Neural progenitor cell (in vitro differentiated cells): ENCODE results near the gene OMG. TPM values are rescaled to one million over a fixed set of nuclear protein-coding genes. Genes with fewer than 3 reads are reported as not detected.

Experiments used
- DNase-seq: peaks from one replicate; pipeline ENCODE4 v3.0.0-alpha.2; 2016; ENCODE audit warnings: low spot score
- H2AFZ ChIP-seq: fragments of 200-600 bp; sonication (generic); replicated peaks from 2 replicates; pipeline ENCODE4 v1.6.1; 2016; ENCODE audit warnings: antibody characterized with exemption
- H3F3A ChIP-seq: fragments of 200-600 bp; sonication (generic); 2 replicates; pipeline ENCODE4 v1.6.1; 2016; ENCODE audit warnings: antibody characterized with exemption, low read depth
- H3K27ac ChIP-seq: fragments of 200-600 bp; sonication (generic); 2 replicates; pipeline ENCODE4 v1.5.1; 2016; ENCODE audit warnings: mild to moderate bottlenecking
- H3K27me3 ChIP-seq: fragments of 200-600 bp; sonication (generic); 2 replicates; pipeline ENCODE4 v1.6.1; 2016; ENCODE audit warnings: mild to moderate bottlenecking, moderate library complexity
- H3K36me3 ChIP-seq: fragments of 200-600 bp; sonication (generic); 2 replicates; pipeline ENCODE4 v1.5.1; 2016
- H3K4me1 ChIP-seq: fragments of 200-600 bp; sonication (generic); 2 replicates; pipeline ENCODE4 v1.6.1; 2016; ENCODE audit warnings: mixed run types
- H3K4me2 ChIP-seq: fragments of 200-600 bp; sonication (generic); 2 replicates; pipeline ENCODE4 v1.6.1; 2016
- H3K4me3 ChIP-seq: fragments of 200-600 bp; sonication (generic); 2 replicates; pipeline ENCODE4 v1.5.1; 2016
- H3K79me2 ChIP-seq: fragments of 200-600 bp; sonication (generic); 2 replicates; pipeline ENCODE4 v1.6.1; 2016; ENCODE audit warnings: low read depth
- H3K9ac ChIP-seq: fragments of 200-600 bp; sonication (generic); 2 replicates; pipeline ENCODE4 v1.6.1; 2016
- H3K9me3 ChIP-seq: fragments of 200-600 bp; sonication (generic); 2 replicates; pipeline ENCODE4 v1.5.1; 2016; ENCODE audit warnings: low read depth
- H4K20me1 ChIP-seq: fragments of 200-600 bp; sonication (generic); 2 replicates; pipeline ENCODE4 v1.6.1; 2016; ENCODE audit warnings: low read depth
- H3K27ac Mint-ChIP-seq: 3 replicates; pipeline ENCODE4 v1.8.0; 2021; ENCODE audit warnings: mixed read lengths
- H3K27me3 Mint-ChIP-seq: 2 replicates; pipeline ENCODE4 v1.8.0; 2022; ENCODE audit warnings: low read depth, mild to moderate bottlenecking, inconsistent platforms, moderate library complexity, mixed read lengths; ENCODE audit not compliant: insufficient read depth
- H3K36me3 Mint-ChIP-seq: 3 replicates; pipeline ENCODE4 v1.8.0; 2021; ENCODE audit warnings: mixed read lengths
- H3K4me1 Mint-ChIP-seq: 3 replicates; pipeline ENCODE4 v1.8.0; 2021; ENCODE audit warnings: mixed read lengths
- H3K4me3 Mint-ChIP-seq: 3 replicates; pipeline ENCODE4 v1.8.0; 2021; ENCODE audit warnings: mild to moderate bottlenecking, moderate library complexity, mixed read lengths
- H3K9me3 Mint-ChIP-seq: 3 replicates; pipeline ENCODE4 v1.8.0; 2020; ENCODE audit warnings: mixed read lengths
- EZH2 ChIP-seq: fragments of 200-600 bp; sonication (generic); IDR thresholded peaks from 2 replicates; pipeline ENCODE4 v1.6.1; 2017; ENCODE audit warnings: antibody characterized with exemption, mild to moderate bottlenecking, moderate library complexity
- EZH2phosphoT487 ChIP-seq: fragments of 200-600 bp; sonication (generic); IDR thresholded peaks from 2 replicates; pipeline ENCODE4 v1.6.1; 2017; ENCODE audit warnings: antibody characterized with exemption
- total RNA-seq: library from RNA; depleted of rRNA; stranded (reverse); fragments of >200 nt; gene quantifications from 2 replicates; pipeline ENCODE4 v1.2.3, GENCODE V29; 2015; ENCODE audit warnings: low replicate concordance
- TF ChIP-seq, protein P1 (sequence below): fragments of 200-600 bp; sonication (generic); IDR thresholded peaks from 2 replicates; pipeline ENCODE4 v1.5.1; 2017; ENCODE audit warnings: antibody characterized with exemption, mild to moderate bottlenecking

Gene OMG
- total RNA-seq, 1 donor from 2014 or later: not detected

DNA sequence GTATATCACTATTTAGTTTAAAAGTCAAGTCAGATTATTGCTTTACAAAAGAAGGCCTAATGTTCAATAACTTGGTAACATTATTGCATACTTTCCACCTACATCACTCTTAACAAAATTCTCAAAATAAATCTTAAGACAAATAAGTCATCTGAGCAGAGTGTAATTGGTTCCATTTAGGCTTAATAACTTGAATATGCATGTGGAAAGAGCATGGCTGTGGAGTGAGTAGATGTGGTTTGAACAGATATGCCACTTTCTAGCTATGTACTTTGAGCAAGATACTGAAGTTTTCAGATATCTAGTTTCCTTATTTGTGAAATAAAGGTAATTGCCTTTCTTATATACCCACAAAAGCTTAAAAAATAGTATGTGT is 31.1 kb upstream of the OMG start:
- H2AFZ ChIP-seq: no peak overlapping the region
- no peaks in the 10 kb centered on the region for H3F3A ChIP-seq
- peaks cover 15% of the 10 kb centered on the region for H3K36me3 Mint-ChIP-seq
- no peaks in the 10 kb centered on the region for H3K4me1 ChIP-seq
- H3K9me3 ChIP-seq: no peaks in the 10 kb centered on the region
- H3K79me2 ChIP-seq: no peaks in the 10 kb centered on the region
- H3K27ac ChIP-seq: no peak overlapping the region
- H3K4me2 ChIP-seq: no peak overlapping the region
- H3K27ac Mint-ChIP-seq: no peak overlapping the region
- no peaks in the 10 kb centered on the region for H3K27me3 ChIP-seq
- H3K4me3 Mint-ChIP-seq: no peak overlapping the region
- no peak overlapping the region for H3K9ac ChIP-seq
- no peak overlapping the region for H3K4me3 ChIP-seq
- no peaks in the 10 kb centered on the region for H3K9me3 Mint-ChIP-seq
- no peaks in the 10 kb centered on the region for H3K27me3 Mint-ChIP-seq
- no peaks in the 10 kb centered on the region for H4K20me1 ChIP-seq
- TF ChIP-seq, protein P1, sequence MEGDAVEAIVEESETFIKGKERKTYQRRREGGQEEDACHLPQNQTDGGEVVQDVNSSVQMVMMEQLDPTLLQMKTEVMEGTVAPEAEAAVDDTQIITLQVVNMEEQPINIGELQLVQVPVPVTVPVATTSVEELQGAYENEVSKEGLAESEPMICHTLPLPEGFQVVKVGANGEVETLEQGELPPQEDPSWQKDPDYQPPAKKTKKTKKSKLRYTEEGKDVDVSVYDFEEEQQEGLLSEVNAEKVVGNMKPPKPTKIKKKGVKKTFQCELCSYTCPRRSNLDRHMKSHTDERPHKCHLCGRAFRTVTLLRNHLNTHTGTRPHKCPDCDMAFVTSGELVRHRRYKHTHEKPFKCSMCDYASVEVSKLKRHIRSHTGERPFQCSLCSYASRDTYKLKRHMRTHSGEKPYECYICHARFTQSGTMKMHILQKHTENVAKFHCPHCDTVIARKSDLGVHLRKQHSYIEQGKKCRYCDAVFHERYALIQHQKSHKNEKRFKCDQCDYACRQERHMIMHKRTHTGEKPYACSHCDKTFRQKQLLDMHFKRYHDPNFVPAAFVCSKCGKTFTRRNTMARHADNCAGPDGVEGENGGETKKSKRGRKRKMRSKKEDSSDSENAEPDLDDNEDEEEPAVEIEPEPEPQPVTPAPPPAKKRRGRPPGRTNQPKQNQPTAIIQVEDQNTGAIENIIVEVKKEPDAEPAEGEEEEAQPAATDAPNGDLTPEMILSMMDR: no peak
- no peak for TF ChIP-seq EZH2
- no peak for DNase-seq
- H3K4me1 Mint-ChIP-seq: no peaks in the 10 kb centered on the region
- H3K36me3 ChIP-seq: peaks cover 4% of the 10 kb centered on the region

- H3K4me3 Mint-ChIP-seq: no peak overlapping the region
- H2AFZ ChIP-seq: no peak overlapping the region
- TF ChIP-seq EZH2 (no peak), EZH2phosphoT487 (no peak)
- TF ChIP-seq, protein P1: no peak
- no peak overlapping the region for H3K9ac ChIP-seq
- no peaks in the 10 kb centered on the region for H3F3A ChIP-seq
- no peaks in the 10 kb centered on the region for H3K9me3 Mint-ChIP-seq
- H3K4me1 Mint-ChIP-seq: no peaks in the 10 kb centered on the region
- H3K27me3 ChIP-seq: no peaks in the 10 kb centered on the region
- H3K27ac ChIP-seq: no peak overlapping the region
- no peaks in the 10 kb centered on the region for H3K79me2 ChIP-seq
- no peak overlapping the region for H3K27ac Mint-ChIP-seq
- peaks cover 4% of the 10 kb centered on the region for H3K36me3 ChIP-seq
- H3K36me3 Mint-ChIP-seq: peaks cover 15% of the 10 kb centered on the region
- no peaks in the 10 kb centered on the region for H3K9me3 ChIP-seq
- no peak overlapping the region for H3K4me3 ChIP-seq
- no peak overlapping the region for H3K4me2 ChIP-seq
- H3K4me1 ChIP-seq: no peaks in the 10 kb centered on the region
- no peaks in the 10 kb centered on the region for H4K20me1 ChIP-seq
- H3K27me3 Mint-ChIP-seq: no peaks in the 10 kb centered on the region
- no peak for DNase-seq
These were observed 30.6 kb upstream of the OMG start for GRCh38 chr17:31327534-31328159.

- Histone ChIP-seq H3K9me3 (no peaks in the 10 kb centered on the region), H3K9ac (no peak overlapping the region), H3K27ac (no peak overlapping the region), H3K4me1 (no peaks in the 10 kb centered on the region), H4K20me1 (no peaks in the 10 kb centered on the region), H2AFZ (no peak overlapping the region), H3K4me2 (no peak overlapping the region), H3F3A (no peaks in the 10 kb centered on the region), H3K27me3 (no peaks in the 10 kb centered on the region), H3K79me2 (no peaks in the 10 kb centered on the region), H3K4me3 (no peak overlapping the region), H3K36me3 (no peaks in the 10 kb centered on the region)
- no peaks in the 10 kb centered on the region for H3K4me1 Mint-ChIP-seq
- H3K27me3 Mint-ChIP-seq: no peaks in the 10 kb centered on the region
- peaks cover 15% of the 10 kb centered on the region for H3K36me3 Mint-ChIP-seq
- DNase-seq: no peak
- no peaks in the 10 kb centered on the region for H3K9me3 Mint-ChIP-seq
- no peak overlapping the region for H3K4me3 Mint-ChIP-seq
- TF ChIP-seq EZH2 (no peak), EZH2phosphoT487 (no peak)
- TF ChIP-seq, protein P1: no peak
- no peak overlapping the region for H3K27ac Mint-ChIP-seq
These were observed 26.5 kb upstream of the OMG start for GRCh38 chr17:31323551-31323950.
